ENCODE results near the gene SGCA.

The SGCA gene

DNA sequence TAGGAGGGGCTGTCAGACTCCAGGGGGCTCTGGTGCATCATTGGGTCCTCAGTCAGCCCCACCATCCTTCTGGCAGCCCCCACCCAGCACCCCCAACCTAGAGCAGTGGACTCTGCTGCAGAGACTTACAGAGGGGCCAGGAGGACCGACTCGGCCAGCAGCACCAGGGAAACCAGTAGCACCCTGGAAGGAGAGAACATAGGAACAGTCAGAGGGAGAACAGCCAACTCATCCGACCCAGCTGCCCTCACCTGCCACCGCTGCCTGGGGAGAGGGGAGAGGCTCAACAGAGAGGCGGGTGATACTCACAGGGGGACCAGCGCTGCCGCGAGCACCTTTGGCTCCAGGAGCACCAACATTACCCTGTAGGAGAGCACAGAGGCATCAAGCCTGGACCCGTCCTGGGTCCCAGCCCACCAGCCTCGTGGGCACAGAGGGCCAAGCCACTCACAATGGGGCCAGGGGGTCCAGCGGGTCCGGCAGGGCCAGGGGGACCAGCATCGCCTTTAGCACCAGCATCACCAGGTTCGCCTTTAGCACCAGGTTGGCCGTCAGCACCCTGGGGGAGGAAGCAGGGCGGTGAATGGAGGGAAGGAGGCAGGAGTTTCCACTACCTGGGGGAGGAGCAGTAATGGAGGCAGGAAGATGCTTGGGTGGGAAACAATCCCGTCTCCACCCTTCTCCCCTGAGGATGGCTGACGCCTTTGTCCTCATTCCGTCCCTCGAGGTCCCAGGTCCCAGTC, 23.9 kb downstream of the SGCA start:
- peaks cover 69% of the 10 kb centered on the region for H3K36me3 ChIP-seq (ENCODE audit: insufficient read depth, low read depth, low read length)
- H3K9ac ChIP-seq (ENCODE audit: low read depth, low read length), result no peak overlapping the region
- H3K27ac ChIP-seq (ENCODE audit: low read length), result no peak overlapping the region
- H3K27me3 ChIP-seq (ENCODE audit: insufficient read depth, low read length), result no peaks in the 10 kb centered on the region
- no peaks in the 10 kb centered on the region for H3K9me3 ChIP-seq (ENCODE audit: insufficient read depth, low read depth, low read length)
- no peak overlapping the region for H3K4me3 ChIP-seq (ENCODE audit: low read length)
- H3K4me1 ChIP-seq (ENCODE audit: insufficient read depth, low read length), result no peaks in the 10 kb centered on the region; the same call in 1 of the 2 replicates

DNA sequence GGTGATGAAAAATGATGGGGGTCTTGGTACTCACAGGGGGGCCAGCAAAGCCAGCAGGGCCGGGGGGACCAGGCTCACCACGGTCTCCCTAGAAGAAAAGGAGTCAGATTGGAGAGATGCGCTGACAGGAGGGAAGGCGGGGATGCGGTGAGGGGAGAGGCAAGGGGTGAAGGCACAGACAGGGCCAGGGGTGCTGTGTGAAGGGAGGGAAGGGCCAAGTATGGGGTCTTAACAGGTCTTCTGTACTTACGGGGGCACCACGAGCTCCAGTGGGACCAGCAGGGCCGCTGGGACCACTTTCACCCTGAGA, 24.4 kb downstream of the SGCA start:
- Histone ChIP-seq H3K4me3 (ENCODE audit: low read length) (no peak overlapping the region), H3K36me3 (ENCODE audit: insufficient read depth, low read depth, low read length) (peaks cover 70% of the 10 kb centered on the region), H3K9me3 (ENCODE audit: insufficient read depth, low read depth, low read length) (no peaks in the 10 kb centered on the region), H3K27ac (ENCODE audit: low read length) (no peak overlapping the region), H3K4me1 (ENCODE audit: insufficient read depth, low read length) (no peaks in the 10 kb centered on the region), H3K27me3 (ENCODE audit: insufficient read depth, low read length) (no peaks in the 10 kb centered on the region), H3K9ac (ENCODE audit: low read depth, low read length) (no peak overlapping the region)

DNA sequence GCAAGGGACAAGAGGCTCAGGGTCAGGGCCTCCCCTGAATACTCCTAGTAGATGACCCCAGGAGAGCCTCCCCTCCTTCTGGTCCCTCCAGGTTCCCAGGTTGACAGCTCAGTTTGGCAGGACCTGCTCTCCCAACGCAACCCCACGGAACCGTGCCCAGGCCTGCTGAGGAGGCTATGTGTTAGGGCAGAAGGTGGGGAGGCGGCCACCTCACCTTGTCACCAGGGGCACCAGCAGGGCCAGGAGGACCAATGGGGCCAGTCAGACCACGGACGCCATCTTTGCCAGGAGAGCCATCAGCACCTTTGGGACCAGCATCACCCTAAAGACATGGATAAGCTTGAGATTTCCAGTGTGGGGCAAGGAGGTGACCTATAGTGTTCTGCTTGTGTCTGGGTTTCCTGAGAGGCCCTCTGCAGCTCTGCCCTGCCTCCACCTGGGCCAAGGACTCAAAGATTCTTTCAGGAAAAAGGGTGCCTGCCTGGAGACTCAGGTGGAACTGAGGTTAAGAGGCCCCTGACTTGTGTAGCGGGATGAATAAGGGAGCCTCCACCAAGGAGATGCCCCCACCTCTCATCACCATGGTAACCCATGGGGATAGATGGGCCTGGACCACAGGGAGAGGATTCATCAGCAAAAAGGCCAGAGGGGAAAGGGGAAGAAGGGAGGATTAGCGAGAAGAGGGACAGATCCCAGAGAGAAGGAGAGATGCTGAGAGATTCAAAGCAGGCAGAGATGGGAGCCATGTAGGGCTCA, 25.0 kb downstream of the SGCA start:
- no peak overlapping the region for H3K27ac ChIP-seq (ENCODE audit: low read length)

DNA sequence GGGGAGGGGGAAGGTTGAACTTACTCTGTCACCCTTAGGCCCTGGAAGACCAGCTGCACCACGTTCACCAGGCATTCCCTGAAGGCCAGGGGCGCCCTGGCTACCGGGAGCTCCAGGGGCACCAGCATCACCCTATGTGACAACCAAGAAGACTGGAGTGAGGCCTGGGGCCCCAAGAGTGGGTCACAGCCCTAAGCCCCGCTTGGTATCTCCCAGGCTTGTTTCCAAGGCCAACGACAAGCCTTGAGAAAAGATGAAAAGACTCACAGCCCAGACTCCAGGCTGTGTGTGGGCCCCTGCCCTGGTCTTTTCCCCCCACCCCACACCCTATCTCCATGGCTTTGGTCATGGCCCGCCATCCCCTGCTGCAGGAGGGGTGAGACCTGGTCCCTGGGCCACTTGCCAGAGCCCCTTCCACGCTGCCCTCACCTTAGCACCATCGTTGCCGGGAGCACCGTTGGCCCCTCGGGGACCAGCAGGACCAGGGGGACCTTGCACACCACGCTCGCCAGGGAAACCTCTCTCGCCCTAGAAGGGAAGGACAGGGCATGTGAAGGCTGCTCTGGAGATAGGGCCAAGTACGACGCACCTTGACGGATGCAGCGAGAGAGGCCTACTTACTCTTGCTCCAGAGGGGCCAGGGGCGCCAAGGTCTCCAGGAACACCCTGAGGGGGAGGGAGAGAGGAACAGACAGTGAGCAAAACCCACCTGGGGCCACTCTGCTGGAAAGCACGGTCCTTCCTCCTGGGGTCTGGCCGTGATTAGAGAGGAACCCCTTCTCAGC, 25.7 kb downstream of the SGCA start:
- no peaks in the 10 kb centered on the region for H3K4me1 ChIP-seq (ENCODE audit: insufficient read depth, low read length)
- no peak overlapping the region for H3K4me3 ChIP-seq (ENCODE audit: low read length)
- H3K9ac ChIP-seq (ENCODE audit: low read depth, low read length), result no peak overlapping the region
- no peaks in the 10 kb centered on the region for H3K27me3 ChIP-seq (ENCODE audit: insufficient read depth, low read length)
- H3K36me3 ChIP-seq (ENCODE audit: insufficient read depth, low read depth, low read length), result peaks cover 69% of the 10 kb centered on the region
- no peak overlapping the region for H3K27ac ChIP-seq (ENCODE audit: low read length)
- no peaks in the 10 kb centered on the region for H3K9me3 ChIP-seq (ENCODE audit: insufficient read depth, low read depth, low read length)

More for the DNA sequence above, 25.0 kb downstream of the SGCA start:
- H3K9me3 ChIP-seq (ENCODE audit: insufficient read depth, low read depth, low read length), result no peaks in the 10 kb centered on the region
- peaks cover 71% of the 10 kb centered on the region for H3K36me3 ChIP-seq (ENCODE audit: insufficient read depth, low read depth, low read length)
- H3K4me1 ChIP-seq (ENCODE audit: insufficient read depth, low read length), result no peaks in the 10 kb centered on the region
- H3K9ac ChIP-seq (ENCODE audit: low read depth, low read length), result no peak overlapping the region
- no peak overlapping the region for H3K4me3 ChIP-seq (ENCODE audit: low read length)
- H3K27me3 ChIP-seq (ENCODE audit: insufficient read depth, low read length), result no peaks in the 10 kb centered on the region

DNA sequence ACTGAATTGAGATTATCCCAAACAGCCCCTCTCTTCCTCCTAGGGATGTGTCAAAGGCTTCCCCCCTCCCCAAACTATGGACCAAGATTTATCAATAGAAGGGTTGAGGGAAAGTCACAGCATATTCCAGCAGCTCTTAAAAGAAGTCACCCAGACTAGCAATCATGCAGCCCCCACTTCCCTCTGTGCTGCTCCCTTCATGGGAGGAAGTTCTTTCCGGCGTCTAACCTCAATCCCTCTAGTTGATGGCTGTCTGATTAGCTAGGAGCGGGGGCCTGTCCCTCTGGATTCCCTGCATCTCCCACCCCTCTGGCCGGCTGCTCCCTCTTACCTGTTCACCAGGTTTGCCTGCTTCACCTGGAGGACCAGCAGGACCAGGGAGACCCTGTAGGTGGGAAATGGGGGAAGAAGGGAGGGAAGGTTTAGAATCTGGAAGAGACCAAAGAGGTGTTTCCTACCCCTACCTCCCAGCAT, 26.4 kb downstream of the SGCA start:
- no peaks in the 10 kb centered on the region for H3K4me1 ChIP-seq (ENCODE audit: insufficient read depth, low read length)
- H3K27me3 ChIP-seq (ENCODE audit: insufficient read depth, low read length), result no peaks in the 10 kb centered on the region
- no peak overlapping the region for H3K27ac ChIP-seq (ENCODE audit: low read length)
- no peaks in the 10 kb centered on the region for H3K9me3 ChIP-seq (ENCODE audit: insufficient read depth, low read depth, low read length)
- H3K9ac ChIP-seq (ENCODE audit: low read depth, low read length), result no peak overlapping the region
- peaks cover 72% of the 10 kb centered on the region for H3K36me3 ChIP-seq (ENCODE audit: insufficient read depth, low read depth, low read length)
- no peak overlapping the region for H3K4me3 ChIP-seq (ENCODE audit: low read length)

DNA sequence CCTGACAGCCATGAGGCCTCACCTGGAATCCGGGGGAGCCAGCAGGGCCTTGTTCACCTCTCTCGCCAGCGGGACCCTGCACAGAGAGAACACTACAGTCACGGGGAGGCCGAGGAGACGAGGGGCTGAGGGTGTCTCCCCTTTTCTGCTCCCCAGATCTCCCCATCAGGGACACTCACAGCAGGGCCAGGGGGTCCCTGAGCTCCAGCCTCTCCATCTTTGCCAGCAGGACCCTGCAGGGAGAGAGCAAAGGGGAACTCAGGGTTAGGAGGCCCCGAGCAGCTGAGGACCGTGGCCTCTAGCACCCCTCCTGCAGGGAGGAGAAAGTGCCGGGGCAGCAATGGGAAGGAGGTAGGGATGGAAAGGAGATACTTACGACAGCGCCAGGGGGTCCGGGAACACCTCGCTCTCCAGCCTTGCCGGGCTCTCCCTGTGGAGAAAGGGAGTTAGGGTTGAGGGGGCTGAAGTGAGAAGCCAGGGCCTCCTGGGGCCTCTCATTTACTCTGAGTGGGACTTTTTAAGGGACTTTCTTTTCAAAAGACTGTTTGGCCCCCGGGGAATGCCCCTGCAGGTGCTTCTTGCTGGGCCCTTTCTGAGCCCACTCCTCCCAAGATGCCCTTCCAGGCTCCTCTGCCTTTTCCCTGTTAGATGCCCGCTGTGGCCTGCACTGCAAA, 26.9 kb downstream of the SGCA start:
- Histone ChIP-seq H3K36me3 (ENCODE audit: insufficient read depth, low read depth, low read length) (peaks cover 72% of the 10 kb centered on the region), H3K9me3 (ENCODE audit: insufficient read depth, low read depth, low read length) (no peaks in the 10 kb centered on the region), H3K4me3 (ENCODE audit: low read length) (no peak overlapping the region), H3K9ac (ENCODE audit: low read depth, low read length) (no peak overlapping the region), H3K27ac (ENCODE audit: low read length) (no peak overlapping the region), H3K4me1 (ENCODE audit: insufficient read depth, low read length) (no peaks in the 10 kb centered on the region), H3K27me3 (ENCODE audit: insufficient read depth, low read length) (no peaks in the 10 kb centered on the region)

DNA sequence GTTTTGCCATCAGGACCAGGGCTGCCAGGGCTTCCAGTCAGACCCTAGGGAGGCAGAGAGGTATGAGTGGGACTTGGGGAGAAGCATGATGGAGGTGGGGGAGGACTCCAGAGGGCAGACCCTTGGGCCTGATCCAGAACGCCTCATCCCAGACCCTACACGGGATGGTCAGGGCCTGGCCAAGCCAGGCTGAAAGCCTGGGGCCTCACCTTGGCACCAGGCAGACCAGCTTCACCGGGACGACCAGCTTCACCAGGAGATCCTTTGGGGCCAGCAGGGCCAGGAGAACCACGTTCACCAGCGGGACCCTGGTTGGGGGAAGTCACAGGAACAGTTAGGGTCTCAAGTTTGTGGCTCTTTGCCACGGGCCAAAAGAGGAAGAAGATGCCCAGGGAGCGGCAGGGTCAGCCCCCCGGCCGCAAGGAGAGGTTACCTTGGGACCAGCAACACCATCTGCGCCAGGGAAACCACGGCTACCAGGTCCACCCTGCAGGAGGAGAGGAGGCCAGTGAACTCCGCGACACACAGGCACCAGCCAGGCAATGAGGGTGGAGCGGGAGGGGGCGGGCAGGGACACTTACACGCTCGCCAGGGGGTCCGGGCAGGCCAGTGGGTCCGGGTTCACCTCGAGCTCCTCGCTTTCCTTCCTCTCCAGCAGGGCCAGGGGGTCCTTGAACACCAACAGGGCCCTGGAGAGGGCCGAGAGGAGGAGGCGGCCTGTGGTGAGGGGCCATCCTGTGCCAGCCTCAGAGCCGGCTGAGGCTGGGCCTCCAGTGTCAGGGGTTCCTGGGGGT, 28.5 kb downstream of the SGCA start:
- no peaks in the 10 kb centered on the region for H3K4me1 ChIP-seq (ENCODE audit: insufficient read depth, low read length)
- H3K27me3 ChIP-seq (ENCODE audit: insufficient read depth, low read length), result peaks cover 6% of the 10 kb centered on the region; the same call in 1 of the 2 replicates
- H3K9ac ChIP-seq (ENCODE audit: low read depth, low read length), result no peak overlapping the region
- no peaks in the 10 kb centered on the region for H3K9me3 ChIP-seq (ENCODE audit: insufficient read depth, low read depth, low read length)
- H3K36me3 ChIP-seq (ENCODE audit: insufficient read depth, low read depth, low read length), result peaks cover 65% of the 10 kb centered on the region
- H3K27ac ChIP-seq (ENCODE audit: low read length), result no peak overlapping the region
- no peak overlapping the region for H3K4me3 ChIP-seq (ENCODE audit: low read length)

DNA sequence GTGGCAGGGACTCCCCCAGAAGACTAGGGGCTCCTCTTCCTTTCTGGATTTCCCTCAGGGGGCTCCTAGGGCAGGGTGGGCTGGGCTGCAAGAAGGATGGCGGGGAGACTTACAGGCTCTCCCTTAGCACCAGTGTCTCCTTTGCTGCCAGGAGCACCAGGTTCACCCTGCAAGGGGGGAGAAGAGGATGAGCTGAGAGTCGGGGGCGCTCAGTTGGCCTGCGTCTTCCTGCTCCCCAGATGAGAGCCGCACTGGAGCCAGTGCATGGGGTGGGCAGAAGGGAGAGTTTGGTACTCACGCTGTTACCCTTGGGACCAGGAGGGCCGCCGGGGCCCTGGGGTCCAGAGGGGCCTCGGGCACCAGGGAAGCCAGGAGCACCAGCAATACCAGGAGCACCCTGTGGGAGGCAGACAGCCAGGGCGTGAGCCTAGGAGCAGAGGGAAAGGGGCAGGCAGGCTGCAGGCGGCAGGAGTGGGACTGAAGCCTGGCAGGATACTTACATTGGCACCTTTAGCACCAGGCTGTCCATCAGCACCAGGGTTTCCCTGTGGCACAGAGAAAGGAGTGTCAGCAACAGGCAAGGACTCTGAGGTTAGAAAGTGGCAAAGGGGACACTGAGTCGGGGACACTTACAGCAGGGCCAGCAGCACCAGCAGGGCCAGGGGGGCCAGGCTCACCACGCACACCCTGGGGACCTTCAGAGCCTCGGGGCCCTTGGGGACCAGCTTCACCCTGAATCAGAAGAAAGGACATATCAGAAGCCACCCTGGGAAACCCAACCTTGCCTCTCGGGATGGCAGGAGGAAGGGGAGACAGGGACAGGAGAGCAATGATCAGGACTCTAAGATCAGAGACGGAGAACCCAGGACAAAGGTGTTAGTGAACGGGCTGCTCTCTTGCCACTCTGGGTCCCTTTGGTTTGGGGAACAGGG, 29.4 kb downstream of the SGCA start:
- no peaks in the 10 kb centered on the region for H3K9me3 ChIP-seq (ENCODE audit: insufficient read depth, low read depth, low read length)
- H3K27ac ChIP-seq (ENCODE audit: low read length), result no peak overlapping the region
- peaks cover 6% of the 10 kb centered on the region; the same call in 1 of the 2 replicates for H3K27me3 ChIP-seq (ENCODE audit: insufficient read depth, low read length)
- no peak overlapping the region for H3K9ac ChIP-seq (ENCODE audit: low read depth, low read length)
- peaks cover 61% of the 10 kb centered on the region for H3K36me3 ChIP-seq (ENCODE audit: insufficient read depth, low read depth, low read length)
- no peak overlapping the region for H3K4me3 ChIP-seq (ENCODE audit: low read length)
- H3K4me1 ChIP-seq (ENCODE audit: insufficient read depth, low read length), result no peaks in the 10 kb centered on the region

DNA sequence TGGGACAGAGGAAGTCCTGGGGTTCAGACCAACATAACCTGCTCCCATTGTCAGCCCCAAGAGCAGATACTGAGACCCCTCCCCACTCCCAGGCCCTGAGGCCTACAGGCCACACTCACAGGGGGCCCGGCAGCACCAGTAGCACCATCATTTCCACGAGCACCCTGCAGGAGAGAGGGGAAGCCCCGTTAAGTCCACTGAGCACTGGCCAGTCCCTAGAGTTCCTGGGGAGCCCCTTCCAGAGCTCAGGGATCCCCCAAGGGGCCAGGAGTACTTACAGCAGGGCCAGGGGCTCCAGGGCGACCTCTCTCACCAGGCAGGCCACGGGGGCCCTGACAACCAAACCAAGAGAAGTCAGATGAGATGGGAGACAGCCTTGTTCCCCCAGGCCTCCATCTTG, 30.2 kb downstream of the SGCA start:
- Histone ChIP-seq H3K4me1 (ENCODE audit: insufficient read depth, low read length) (no peaks in the 10 kb centered on the region), H3K9me3 (ENCODE audit: insufficient read depth, low read depth, low read length) (no peaks in the 10 kb centered on the region), H3K36me3 (ENCODE audit: insufficient read depth, low read depth, low read length) (peaks cover 55% of the 10 kb centered on the region), H3K27ac (ENCODE audit: low read length) (no peak overlapping the region), H3K27me3 (ENCODE audit: insufficient read depth, low read length) (peaks cover 10% of the 10 kb centered on the region), H3K9ac (ENCODE audit: low read depth, low read length) (no peak overlapping the region), H3K4me3 (ENCODE audit: low read length) (no peak overlapping the region)

DNA sequence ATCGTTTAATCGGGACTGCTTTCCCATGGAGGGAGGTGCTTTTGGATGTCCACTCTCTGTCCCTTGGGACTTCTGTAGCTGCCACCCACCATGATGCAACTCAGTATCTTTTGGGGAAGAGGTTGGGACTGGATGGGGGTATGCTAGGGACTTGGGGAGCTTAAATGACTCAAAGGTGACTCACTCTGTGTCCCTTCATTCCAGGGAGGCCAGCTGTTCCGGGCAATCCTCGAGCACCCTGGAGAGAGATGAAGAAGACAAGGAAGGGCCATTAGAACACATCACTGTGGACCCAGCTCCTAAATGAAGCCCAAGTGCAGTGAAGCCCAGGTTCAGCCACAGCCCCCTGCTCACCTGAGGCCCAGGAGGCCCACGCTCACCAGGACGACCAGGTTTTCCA, 31.0 kb downstream of the SGCA start:
- Histone ChIP-seq H3K27me3 (ENCODE audit: insufficient read depth, low read length) (peaks cover 18% of the 10 kb centered on the region), H3K4me3 (ENCODE audit: low read length) (no peak overlapping the region), H3K36me3 (ENCODE audit: insufficient read depth, low read depth, low read length) (peaks cover 52% of the 10 kb centered on the region), H3K4me1 (ENCODE audit: insufficient read depth, low read length) (no peaks in the 10 kb centered on the region; the same call in 1 of the 2 replicates), H3K9ac (ENCODE audit: low read depth, low read length) (no peak overlapping the region), H3K9me3 (ENCODE audit: insufficient read depth, low read depth, low read length) (no peaks in the 10 kb centered on the region), H3K27ac (ENCODE audit: low read length) (no peak overlapping the region)

Data from iPS-20b (cell line).